NCI-H69 (cell line): Measurements from ENCODE around the gene NCK2.
"Not testable (repeated sequence)": the region's sequence is repeated elsewhere in the genome, so short reads cannot be mapped to it uniquely, and the experiment has no call there.

Source experiments
- DNase-seq: peaks from one replicate; lab custom pipeline; 2025; lab: John Stamatoyannopoulos, UW

NCK2 gene

GRCh38 chr2:105756435-105756834, 11.7 kb downstream of the NCK2 start:
- no peak for DNase-seq

- DNase-seq: not testable (repeated sequence)
Observed at GRCh38 chr2:105756865-105757264, 12.2 kb downstream of the NCK2 start.

- DNase-seq: no peak
Observed at GRCh38 chr2:105757433-105757832, 12.7 kb downstream of the NCK2 start.

DNA sequence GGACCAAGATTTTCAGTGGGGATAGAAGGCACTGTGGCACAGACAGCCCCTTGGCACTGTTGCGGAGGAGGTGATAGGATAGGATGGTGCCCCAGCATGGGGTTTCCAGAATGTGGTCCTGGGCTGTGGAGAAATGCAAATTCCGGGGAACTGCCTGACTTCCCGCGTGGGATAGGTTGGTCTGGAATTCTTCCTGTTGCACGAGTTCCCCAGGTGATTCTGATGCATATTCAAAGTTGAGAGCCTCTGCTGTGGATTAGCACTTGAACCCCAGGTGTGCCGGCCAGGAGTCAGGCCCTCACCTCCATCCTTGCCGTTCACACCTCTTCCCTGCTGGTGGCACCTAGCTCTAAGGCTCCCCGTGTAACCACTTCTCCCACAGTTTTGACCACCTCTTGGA, 15.5 kb downstream of the NCK2 start:
- no peak for DNase-seq

DNA sequence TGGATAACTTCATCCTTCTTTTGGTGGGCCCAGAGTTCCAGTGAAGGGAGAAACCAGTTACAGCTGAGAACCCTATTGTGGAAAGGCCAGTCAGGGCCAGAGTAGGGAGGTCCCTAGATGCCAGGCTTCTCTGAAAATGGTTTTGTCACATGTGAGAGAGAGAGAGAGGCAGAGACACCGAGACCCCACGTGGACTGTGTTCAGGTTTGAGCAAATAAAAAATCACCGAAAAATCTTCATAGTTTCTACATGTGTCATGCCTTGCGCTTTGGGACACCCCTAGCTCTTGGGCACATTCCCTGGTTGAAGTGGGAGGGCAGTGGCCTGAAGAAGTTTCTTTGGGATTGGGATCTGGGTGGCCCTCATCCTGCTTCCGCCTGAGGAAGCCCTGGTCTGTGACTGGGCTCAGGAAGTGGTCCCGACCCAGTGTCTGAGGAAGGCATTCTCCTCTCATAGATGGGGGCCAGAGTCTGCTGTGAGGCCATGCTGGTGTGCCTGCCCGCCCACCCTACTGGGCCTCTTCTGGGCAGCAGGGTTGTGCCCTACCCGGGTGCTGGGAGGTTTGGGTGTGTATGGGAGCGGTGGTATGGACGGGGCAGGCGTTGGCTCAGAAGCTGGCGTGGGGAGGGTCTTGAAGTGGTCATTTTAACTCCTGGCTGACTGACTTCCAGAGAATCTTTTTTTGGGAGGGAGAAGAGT, 16.1 kb downstream of the NCK2 start:
- DNase-seq: no peak

DNA sequence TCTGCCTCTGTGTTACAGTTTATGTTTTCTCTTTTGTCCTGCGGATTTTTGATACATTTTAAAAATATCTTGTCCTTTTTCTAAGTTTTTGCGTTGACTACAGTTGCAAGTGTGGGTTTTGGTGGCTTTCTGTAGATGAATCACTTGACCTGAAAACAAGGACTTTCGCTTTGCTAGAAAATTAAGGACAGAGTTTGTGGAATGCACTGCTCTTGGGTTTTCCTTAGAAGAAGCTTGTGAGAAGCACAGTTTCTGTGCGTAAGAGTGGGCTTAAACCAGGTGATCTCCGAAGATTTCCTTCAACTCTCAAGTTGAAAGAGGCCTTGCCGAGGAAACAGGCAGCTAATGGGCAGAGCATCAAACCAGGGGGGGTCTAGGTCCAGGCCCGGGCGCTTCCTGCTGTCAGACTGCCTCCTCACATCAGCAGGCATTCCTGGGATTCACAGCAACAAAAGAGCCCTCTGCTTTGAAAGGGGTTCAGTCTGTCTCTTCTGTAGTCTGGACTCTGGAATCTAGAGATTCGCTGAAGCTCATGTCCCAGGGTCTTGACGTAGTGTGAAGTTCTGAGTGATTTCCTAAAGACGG, 17.3 kb downstream of the NCK2 start:
- no peak for DNase-seq

DNA sequence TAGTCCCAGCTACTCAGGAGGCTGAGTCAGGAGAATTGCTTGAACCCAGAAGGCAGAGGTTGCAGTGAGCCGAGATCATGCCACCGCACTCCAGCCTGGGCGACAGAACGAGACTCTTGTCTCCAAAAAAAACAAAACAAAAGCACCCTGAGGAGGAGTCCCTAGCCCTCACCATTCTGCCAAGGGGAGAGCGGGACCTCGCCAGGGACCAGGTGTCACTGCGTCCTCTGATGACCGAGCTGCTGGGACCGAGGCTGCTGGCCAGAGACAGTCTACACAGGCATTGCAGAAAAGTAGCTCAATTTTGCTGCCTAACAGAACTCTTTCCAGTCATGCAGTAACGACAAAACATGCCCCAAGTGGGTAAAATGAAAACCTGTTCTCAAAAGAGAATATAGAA, 18.4 kb downstream of the NCK2 start:
- no peak for DNase-seq

DNA sequence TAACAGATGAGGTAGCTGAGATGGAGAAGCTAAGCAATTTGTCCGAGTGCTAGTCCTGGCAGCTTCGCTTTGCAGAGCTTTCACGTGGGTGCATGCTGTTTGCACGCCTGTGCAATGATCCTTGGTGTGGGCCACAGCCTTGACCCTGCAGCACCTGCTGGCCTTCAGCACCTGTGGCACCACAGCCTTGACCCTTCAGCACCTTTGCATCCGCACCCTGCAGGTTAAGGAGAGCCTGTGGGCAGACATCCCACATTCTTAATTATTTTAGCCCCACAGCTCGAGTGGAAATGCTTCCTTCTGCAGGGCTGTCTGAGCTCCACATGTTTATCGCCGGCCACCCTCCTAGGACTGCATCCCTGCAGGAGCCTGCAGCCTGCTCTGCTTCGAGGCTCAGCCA, 19.3 kb downstream of the NCK2 start:
- DNase-seq: no peak

DNA sequence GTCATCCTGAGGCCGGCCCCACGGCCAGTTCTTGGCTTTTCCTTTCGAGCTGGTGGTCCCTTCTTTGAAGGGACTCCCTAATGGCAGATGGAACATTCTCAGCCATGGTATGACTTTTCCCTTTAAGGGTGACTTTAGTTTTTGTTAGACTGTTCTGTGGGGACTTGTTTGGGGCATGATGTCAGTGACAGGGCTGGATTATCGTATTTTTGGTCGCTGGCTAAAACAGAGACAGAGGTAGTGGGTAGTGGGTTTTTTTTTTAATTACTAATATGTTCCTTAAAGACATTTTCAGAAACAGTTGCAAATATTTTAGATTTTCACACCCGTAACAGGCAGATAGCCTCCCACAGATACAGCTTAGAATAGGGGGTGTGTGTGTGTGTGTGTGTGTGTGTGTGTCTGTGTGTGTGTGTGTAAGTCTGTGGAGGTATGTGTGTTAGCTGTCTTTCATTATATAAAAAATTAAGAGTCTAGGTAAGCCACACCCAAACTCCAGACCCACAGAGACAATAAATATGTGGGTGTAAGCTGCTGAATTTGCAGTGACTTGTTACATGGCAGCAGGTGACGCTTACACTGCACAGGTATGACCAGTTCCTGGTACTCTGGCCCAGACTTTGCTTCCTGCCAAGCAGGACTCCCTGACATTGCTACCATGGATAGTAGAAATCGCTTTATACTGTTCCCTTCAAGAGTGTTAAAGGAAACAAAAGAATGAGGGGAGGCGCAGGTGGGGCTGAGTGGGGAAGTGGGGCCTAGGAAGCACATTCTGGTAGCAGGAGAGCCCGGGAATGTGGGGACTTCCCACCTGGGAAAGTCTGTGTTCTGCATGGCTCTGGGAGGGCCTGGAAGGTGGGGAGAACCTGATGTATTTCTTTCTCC, 20.9 kb downstream of the NCK2 start:
- DNase-seq: no peak

DNA sequence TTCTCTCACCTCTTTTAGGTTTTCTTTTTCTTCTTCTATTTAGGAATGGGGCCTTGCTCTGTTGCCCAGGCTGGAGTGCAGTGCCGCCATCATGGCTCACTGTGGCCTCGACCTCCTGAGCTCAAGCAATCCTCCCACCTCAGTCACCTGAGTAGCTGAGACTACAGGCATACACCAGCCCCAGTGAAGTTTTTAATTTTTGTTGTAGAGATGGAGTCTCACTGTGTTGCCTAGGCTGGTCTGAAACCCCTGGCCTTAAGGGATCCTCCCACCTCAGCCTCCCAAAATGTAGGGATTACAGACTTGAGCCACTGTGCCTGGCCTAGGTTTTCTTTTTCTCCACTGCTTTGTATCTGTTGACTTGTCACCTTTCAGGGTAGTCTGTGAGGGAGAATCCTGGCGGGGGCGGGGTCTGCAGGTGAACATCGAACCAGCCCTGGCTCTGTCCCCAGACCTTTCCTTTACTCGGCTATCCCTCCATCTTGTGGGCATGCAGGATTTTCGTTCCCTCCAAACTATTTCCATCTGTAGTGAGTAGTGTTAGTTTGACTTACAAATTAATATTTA, 21.7 kb downstream of the NCK2 start:
- DNase-seq: no peak

DNA sequence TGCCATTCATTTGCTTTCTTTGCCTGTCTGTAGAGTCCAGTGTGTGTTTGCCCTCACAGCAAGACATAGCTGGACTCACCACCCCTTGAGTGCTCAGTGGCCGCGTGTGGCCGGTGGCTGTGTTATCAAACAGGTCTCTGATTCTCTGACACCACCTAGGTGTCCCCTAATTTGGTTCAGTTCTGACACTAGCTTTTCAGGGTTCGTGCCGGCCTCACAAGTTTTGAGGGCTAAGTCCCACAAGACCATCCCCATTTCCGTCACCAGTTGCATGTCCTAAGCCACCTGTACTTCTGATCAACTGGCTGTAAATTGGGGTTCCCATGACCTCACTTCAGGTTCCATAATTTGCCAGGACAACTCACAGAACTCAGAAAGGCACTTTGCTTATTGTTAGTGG, 23.5 kb downstream of the NCK2 start:
- DNase-seq: no peak

DNA sequence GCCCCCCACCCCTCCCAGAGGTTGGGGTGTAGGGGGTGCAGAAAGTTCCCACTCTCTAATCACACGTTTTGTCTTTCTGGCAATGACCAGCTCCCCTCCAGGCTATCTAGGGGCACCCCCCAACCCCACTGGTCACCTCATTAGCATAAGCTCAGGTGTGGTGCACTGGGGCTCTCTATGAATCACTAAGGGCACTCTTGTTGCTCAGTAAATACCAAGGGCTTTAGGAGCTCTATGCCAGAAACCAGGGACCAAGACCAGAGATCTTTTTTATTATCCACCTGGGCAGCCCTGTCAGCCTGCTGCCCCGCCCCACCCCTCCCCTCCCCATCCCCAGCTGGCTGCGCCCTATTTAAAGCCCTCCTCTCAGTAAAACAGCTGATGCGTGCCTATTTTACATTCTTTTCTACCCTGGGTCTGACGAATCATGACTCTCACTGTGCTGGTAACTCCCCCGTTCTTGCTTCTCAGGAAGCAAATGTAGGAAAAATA, 24.3 kb downstream of the NCK2 start:
- no peak for DNase-seq

DNA sequence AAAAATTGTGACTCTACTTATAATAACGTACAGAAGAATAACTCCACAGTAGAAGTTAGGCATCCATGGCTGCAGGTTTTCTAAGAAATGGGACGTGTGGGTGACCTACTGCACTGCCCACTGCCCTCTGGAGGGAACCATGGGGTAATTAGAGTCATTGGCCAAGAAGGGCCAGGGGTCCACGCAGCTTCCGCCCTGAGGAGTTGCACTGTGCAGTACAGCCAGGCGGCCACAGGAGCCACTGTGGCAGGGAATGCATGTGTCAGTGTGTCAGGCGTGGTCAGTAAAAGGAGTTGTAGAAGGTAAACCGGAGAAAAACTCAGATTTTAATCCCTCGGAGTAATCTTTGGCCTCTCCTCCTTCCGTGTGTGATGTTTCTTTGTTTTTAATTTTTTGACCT, 24.8 kb downstream of the NCK2 start:
- no peak for DNase-seq

GRCh38 chr2:105770149-105770548, 25.4 kb downstream of the NCK2 start:
- DNase-seq: no peak

GRCh38 chr2:105771291-105771690, 26.6 kb downstream of the NCK2 start:
- not testable (repeated sequence) for DNase-seq

GRCh38 chr2:105771836-105772235, 27.1 kb downstream of the NCK2 start:
- DNase-seq: no peak

GRCh38 chr2:105772362-105772761, 27.6 kb downstream of the NCK2 start:
- no peak for DNase-seq

DNA sequence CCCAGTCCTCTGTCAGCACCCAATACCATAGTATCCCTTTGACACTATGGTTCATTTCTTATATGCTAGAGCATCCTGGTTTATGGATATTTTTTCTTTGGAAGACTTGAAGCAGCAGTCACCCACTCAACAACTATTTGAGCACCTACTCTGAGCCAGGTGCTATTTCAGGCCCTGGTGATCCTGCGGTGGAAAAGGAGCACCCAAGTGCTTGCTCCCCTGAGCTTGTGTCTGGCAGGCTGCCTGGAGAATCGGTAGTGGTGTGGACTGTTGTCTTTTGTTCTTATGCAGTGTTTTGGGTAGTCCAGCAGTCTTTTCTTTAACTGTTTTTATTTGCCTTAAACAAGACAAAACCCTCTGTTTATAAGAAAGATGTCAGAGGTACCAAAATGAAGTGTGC, 28.9 kb downstream of the NCK2 start:
- no peak for DNase-seq

DNA sequence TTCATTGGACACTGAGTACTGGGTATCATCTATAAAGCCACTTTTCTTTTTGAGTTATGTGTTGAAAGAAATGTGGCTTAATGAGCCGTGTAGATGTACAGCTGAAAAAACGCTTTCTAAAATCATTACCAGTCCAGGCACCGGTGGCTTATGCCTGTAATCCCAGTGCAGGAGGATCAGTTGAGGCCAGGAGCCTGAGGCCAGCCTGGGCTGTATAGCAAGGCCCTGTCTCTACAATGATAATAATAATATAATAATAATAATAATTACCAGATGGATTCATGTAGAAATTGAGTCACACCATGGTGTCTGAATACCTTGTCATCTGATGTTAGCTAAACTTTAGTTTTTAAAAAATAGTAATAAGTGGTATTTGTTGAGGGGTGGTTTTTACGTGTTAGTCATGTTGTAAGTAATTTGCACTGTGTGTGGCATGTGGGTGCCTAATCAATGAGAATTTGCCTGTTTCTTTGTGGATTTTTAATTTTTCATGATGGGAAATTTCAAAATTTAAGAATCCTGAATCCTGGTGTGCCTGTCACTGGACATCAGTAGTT, 30.1 kb downstream of the NCK2 start:
- DNase-seq: no peak

DNA sequence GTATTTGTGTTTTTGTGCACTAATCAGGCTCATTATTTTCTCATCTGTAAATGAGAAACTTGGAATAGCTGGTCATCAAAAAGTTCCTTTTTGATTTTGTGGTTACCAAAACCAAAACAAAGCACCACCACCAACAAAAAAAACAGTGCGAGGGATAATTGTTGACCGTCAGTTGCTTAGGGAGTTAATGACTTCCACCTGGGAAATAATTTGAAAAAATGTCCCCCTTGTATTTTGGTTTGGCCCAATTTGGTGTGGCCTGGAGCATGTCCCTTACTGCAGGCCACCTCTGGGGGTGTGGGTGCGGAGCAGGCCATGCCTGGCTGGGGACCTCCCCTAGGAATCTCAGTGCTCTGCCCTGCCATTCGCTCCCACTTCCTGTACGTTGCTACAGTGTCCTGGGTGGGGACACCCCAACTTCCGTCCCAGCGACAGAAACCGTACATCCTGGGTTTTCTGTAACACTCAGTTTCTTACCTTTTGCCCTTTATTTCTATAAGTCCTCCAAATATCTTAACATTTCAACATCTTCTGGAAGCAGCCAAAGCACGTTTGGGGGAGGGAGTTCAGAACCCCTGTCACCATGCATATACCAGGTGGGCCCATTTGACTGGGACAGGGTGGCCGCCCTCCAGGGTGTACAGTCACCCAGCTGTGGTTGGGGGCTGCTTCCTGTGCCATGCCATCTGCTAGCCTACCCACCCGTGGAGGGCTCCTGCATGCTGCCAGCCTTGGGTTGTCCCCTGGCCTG, 31.3 kb downstream of the NCK2 start:
- DNase-seq: peak; percentile 0

DNA sequence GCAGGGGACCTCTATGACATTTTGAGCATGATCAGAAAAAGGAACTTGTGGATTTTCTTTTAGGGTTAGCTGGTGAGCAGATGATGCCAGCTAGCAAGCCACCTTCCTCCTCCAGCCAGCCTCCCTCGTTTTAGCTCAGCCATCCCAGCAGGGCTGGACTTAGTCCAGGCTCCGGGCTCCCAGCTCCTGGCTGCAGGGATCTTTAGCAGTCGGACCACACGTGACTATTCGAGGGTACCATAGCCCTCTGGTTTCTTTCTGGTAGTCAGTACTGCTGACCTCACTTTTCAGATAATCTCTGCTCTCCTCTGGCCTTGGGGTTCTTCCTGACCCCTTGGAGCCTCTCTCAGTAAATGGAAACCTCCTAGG, 31.8 kb downstream of the NCK2 start:
- no peak for DNase-seq

DNA sequence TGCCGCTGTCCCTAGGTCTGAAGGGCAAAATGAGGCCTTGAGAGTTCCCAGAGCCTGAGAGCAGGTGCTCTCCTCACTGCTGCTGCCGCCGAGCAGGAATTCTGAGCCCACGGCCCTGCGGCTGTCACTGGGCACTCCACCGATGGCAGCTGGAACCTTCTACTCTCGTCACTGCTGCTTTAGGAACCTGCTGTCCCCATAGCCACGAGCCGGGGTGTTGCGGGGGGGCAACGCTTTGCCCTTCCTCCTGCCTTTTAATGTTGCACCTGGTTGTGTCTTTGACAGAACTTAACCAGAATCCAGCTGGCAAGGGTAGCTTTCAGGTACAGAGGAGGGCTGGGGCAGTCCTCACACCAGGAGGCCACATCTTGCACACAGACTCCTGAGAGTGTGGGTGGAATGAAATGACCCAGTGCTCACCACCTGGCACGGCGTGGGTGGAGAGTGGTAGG, 32.3 kb downstream of the NCK2 start:
- no peak for DNase-seq
